ENCODE measurements around the gene NLRP9. TPM values are rescaled to one million over a fixed set of nuclear protein-coding genes. Genes with fewer than 3 reads are reported as not detected.

Gene NLRP9
- total and polyA plus RNA-seq, 2 of the 8 experiments (the other 6 are each of a cell fraction or from before 2014, with no cell fraction given): not detected

DNA sequence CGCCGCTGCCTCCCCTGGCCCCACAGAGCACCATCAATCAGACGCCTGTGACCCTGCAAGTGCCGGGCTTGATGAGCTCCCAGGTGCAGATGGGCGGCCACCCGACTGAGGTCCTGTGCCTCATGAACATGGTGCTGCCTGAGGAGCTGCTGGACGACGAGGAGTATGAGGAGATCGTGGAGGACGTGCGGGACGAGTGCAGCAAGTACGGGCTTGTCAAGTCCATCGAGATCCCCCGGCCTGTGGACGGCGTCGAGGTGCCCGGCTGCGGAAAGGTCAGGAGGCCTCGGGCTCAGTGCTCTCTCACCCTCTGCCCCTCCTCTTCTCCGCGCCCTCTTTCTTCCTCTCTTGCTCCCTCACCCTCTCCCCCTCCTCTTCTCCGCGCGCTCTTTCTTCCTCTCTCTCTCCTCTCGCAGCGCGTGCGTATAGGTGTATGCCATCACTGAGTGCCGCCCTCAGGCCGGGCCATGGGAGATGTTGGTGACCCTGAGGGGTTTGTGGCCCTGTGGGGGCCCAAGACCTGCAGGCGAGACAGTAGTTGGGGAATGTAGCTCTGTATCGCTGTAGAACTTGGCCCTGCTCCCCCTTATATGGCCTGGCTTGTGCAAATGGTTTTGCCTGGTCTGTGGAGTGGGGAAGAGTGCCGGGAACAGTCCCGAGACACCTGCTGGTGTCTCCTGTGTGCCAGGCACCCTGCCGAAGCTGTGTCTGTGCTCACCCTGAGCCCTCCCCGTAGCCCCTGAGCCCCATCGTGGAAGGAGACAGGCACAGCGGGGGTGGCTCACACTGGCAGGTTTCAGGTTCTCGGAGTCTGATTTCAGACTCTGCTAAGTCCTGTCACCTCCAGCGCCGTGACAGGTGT, 68.6 kb downstream of the NLRP9 start:
- no peaks in the 10 kb centered on the region for H3K23me2 ChIP-seq (ENCODE audit: low read depth, low read length)
- no peak overlapping the region for H4K5ac ChIP-seq (ENCODE audit: insufficient read length, low read depth, low read length)
- H2AK5ac ChIP-seq (ENCODE audit: low read depth, low read length): no peak overlapping the region
- no peak overlapping the region for H3K14ac ChIP-seq (ENCODE audit: insufficient read length)
- no peak overlapping the region for H2BK20ac ChIP-seq (ENCODE audit: low read length)
- H4K91ac ChIP-seq (replicated peaks; ENCODE audit: insufficient read length, low read length): no peak overlapping the region
- H2BK120ac ChIP-seq (replicated peaks; ENCODE audit: low read depth, low read length): no peak overlapping the region
- no peak overlapping the region for H3K23ac ChIP-seq (ENCODE audit: insufficient read length)
- H3K79me1 ChIP-seq (ENCODE audit: low read depth, low read length): peaks cover 15% of the 10 kb centered on the region
- no peak overlapping the region for H3K56ac ChIP-seq (replicated peaks; ENCODE audit: insufficient read length, low read depth, low read length)
- no peak overlapping the region for H2AFZ ChIP-seq (ENCODE audit: low read length)
- H3K4me1 ChIP-seq (replicated peaks in 1 of 4; ENCODE audit: control insufficient read depth in 3 of 4, insufficient read depth in 4 of 4, low read length in 3 of 4): peaks cover 0 to 11% (median 5%) of the 10 kb centered on the region in 4 experiments; a peak in 5 of 7 replicates
- no peaks in the 10 kb centered on the region for H3K9me3 ChIP-seq (ENCODE audit: insufficient read depth in 2 of 2, low read depth in 1 of 2, low read length in 1 of 2)
- ChIA-PET CTCF (ENCODE audit: partially characterized antibody) (interaction anchor here (1.0 to 1.3 kb wide), 2 partner anchors 15 to 17 kb away, joined by 4 to 6 read pairs; no protein-coding TSS in a partner anchor), POLR2A (ENCODE audit: partially characterized antibody) (interaction anchor here (7.1 kb wide), 1 partner anchor 11 kb away, joined by 75 read pairs; no protein-coding TSS in a partner anchor)
- no peak overlapping the region for H3K4me3 ChIP-seq (ENCODE audit: extremely low read depth in 1 of 4, insufficient read depth in 2 of 4, low read depth in 3 of 4, low read length in 4 of 4)
- H3K79me2 ChIP-seq (ENCODE audit: control insufficient read depth in 1 of 2, insufficient read depth in 2 of 2, low read length in 2 of 2): peaks cover 4 to 62% of the 10 kb centered on the region in 2 experiments; a peak in 3 of 4 replicates
- H4K20me1 ChIP-seq (replicated peaks in 1 of 2; ENCODE audit: control insufficient read depth in 1 of 2, insufficient read depth in 2 of 2, low read length in 2 of 2): peaks cover 31 to 45% of the 10 kb centered on the region in 2 experiments
- no peak overlapping the region; the same call in 1 of the 2 replicates for H3K27ac ChIP-seq (ENCODE audit: low read depth, low read length)
- FAIRE-seq (no peak), DNase-seq (ENCODE audit: low read depth in 1 of 2, low spot score in 2 of 2) (no peak)
- WGBS, 2 experiments (ENCODE audit: extremely low coverage in 1 of 2, insufficient coverage in 1 of 2, insufficient read length in 1 of 2, insufficient replicate concordance in 2 of 2, low coverage in 1 of 2, low lambda C conversion rate in 2 of 2, missing lambda C conversion rate in 1 of 2): 90 to 97% methylated on average over 4 to 43 of the region's 43 CpGs
- H2BK5ac ChIP-seq (ENCODE audit: low read depth, low read length): no peak overlapping the region; the same call in 1 of the 2 replicates
- H3K18ac ChIP-seq (ENCODE audit: extremely low read depth, low read length): no peak overlapping the region
- peak overlapping the region; percentile 96 for H4K8ac ChIP-seq (ENCODE audit: extremely low read depth, insufficient read depth, low read length)
- no peak overlapping the region for H3K9ac ChIP-seq (replicated peaks in 1 of 4; ENCODE audit: extremely low read depth in 1 of 4, low read depth in 3 of 4, low read length in 3 of 4)
- no peak overlapping the region for H3K4me2 ChIP-seq (ENCODE audit: insufficient read depth in 1 of 2, low read depth in 2 of 2, low read length in 2 of 2)
- H3K27me3 ChIP-seq (replicated peaks in 1 of 4; ENCODE audit: control insufficient read depth in 3 of 4, extremely low read depth in 1 of 4, insufficient read depth in 3 of 4, low read length in 3 of 4): no peaks in the 10 kb centered on the region
- H2BK15ac ChIP-seq (ENCODE audit: low read length): no peak overlapping the region
- no peak overlapping the region for H3K4ac ChIP-seq (replicated peaks; ENCODE audit: insufficient read length, low read depth, low read length)
- H3K36me3 ChIP-seq (ENCODE audit: control insufficient read depth in 2 of 4, insufficient read depth in 4 of 4, low read length in 3 of 4): peaks cover 34 to 49% (median 40%) of the 10 kb centered on the region in 4 experiments
- H2BK12ac ChIP-seq (ENCODE audit: low read depth, low read length): peak overlapping the region; percentile 39; the same call in 1 of the 2 replicates
- TF ChIP-seq FOSL1 (IDR thresholded peaks at IDR 0.05; ENCODE audit: insufficient read depth, low read depth, low read length) (no peak), RNF2 (IDR thresholded peaks at IDR 0.05; ENCODE audit: borderline replicate concordance, low read depth, low read length, missing control alignments, poor library complexity, severe bottlenecking) (no peak), KDM1A (IDR thresholded peaks at IDR 0.05; ENCODE audit: borderline replicate concordance, low read length) (no peak), POLR2AphosphoS5 (IDR thresholded peaks at IDR 0.05; ENCODE audit: low read depth, low read length) (peak; percentile 34; the same call in 1 of the 2 replicates), SIN3A (conservative IDR thresholded peaks at IDR 0.05 in 1 of 2, IDR thresholded peaks at IDR 0.05 in 1 of 2; ENCODE audit: low read depth in 1 of 2, low read length in 2 of 2) (no peak)

All from H1 (cell line).